Stomach (tissue), 4 donors: ENCODE results near the gene ELMOD1.

Source experiments
- CTCF ChIP-seq, 7 experiments: fragments of 450-650 bp in 4 of 7; fragments of 200-600 bp in 3 of 7; sonication (generic) in 3 of 7; IDR thresholded peaks; one replicate each; pipeline ENCODE4 v1.5.1; 2016 to 2019; ENCODE audit warnings: antibody characterized with exemption in 7 of 7, control low read depth in 2 of 7, mild to moderate bottlenecking in 1 of 7
- EP300 ChIP-seq: sonication (generic); formaldehyde crosslinking; IDR thresholded peaks from one replicate; pipeline ENCODE4 v1.6.1; 2017; ENCODE audit warnings: antibody characterized with exemption
- POLR2A ChIP-seq, 4 donors: fragments of 450-650 bp; IDR thresholded peaks; one replicate each; pipeline ENCODE4 v1.6.1; 2016; ENCODE audit warnings: antibody characterized with exemption in 4 of 4, control low read depth in 2 of 4, mild to moderate bottlenecking in 1 of 4, moderate library complexity in 1 of 4

- TF ChIP-seq EP300, result no peak
- no peak for TF ChIP-seq CTCF (IDR thresholded peaks at IDR 0.05)
- TF ChIP-seq POLR2A (IDR thresholded peaks at IDR 0.05), result no peak
Observed at GRCh38 chr11:107683061-107683460, 92.1 kb downstream of the ELMOD1 start.
